ENCODE data around the gene UBE3B. TPM values are rescaled to one million over a fixed set of nuclear protein-coding genes. Genes with fewer than 3 reads are reported as not detected.

UBE3B gene
- total RNA-seq, 4 donors from 2014 or later: 53.2 to 94.1 (median 61.6) TPM

- H3K27ac ChIP-seq: no peak overlapping the region
- DNase-seq (ENCODE audit: low spot score in 2 of 2): no peak
- TF ChIP-seq POLR2A (IDR thresholded peaks at IDR 0.05): no peak
- TF ChIP-seq, protein P1, sequence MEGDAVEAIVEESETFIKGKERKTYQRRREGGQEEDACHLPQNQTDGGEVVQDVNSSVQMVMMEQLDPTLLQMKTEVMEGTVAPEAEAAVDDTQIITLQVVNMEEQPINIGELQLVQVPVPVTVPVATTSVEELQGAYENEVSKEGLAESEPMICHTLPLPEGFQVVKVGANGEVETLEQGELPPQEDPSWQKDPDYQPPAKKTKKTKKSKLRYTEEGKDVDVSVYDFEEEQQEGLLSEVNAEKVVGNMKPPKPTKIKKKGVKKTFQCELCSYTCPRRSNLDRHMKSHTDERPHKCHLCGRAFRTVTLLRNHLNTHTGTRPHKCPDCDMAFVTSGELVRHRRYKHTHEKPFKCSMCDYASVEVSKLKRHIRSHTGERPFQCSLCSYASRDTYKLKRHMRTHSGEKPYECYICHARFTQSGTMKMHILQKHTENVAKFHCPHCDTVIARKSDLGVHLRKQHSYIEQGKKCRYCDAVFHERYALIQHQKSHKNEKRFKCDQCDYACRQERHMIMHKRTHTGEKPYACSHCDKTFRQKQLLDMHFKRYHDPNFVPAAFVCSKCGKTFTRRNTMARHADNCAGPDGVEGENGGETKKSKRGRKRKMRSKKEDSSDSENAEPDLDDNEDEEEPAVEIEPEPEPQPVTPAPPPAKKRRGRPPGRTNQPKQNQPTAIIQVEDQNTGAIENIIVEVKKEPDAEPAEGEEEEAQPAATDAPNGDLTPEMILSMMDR (IDR thresholded peaks at IDR 0.05): no peak
- no peak for TF ChIP-seq POLR2AphosphoS5 (IDR thresholded peaks at IDR 0.05)
- TF ChIP-seq EP300 (IDR thresholded peaks at IDR 0.05): no peak
- peak overlapping the region; percentile 80 for H3K4me3 ChIP-seq
- H3K4me1 ChIP-seq: peaks cover 21% of the 10 kb centered on the region
- no peaks in the 10 kb centered on the region for H3K9me3 ChIP-seq
- 81% methylated on average over 3 of the region's 3 CpGs for WGBS
- H3K27me3 ChIP-seq: no peaks in the 10 kb centered on the region
- H3K36me3 ChIP-seq: peaks cover 47% of the 10 kb centered on the region
These were observed 95.0 kb downstream of the UBE3B start for GRCh38 chr12:109572506-109572845.

GRCh38 chr12:109573029-109573913 lies 95.8 kb downstream of the UBE3B start, which contains the start of the genes MMAB and MVK:
TSS of gene MMAB (minus strand) at chr12:109573504. CDS start at chr12:109573480, 24 bp downstream.
TSS of gene MVK (plus strand) at chr12:109573794. CDS start at chr12:109574823, 1,029 bp downstream.
- no peak for TF ChIP-seq EP300 (IDR thresholded peaks at IDR 0.05)
- TF ChIP-seq POLR2AphosphoS5 (IDR thresholded peaks at IDR 0.05): peak; percentile 7 to 87 (median 68)
- peak in 1 of 2 donors; percentile 39 for TF ChIP-seq POLR2A (IDR thresholded peaks at IDR 0.05)
- TF ChIP-seq, protein P1 (IDR thresholded peaks at IDR 0.05): no peak
- peak; percentile 100 for DNase-seq (ENCODE audit: low spot score in 2 of 2)
- H3K27ac ChIP-seq: peak within 1 kb of the TSS; percentile 88
- H3K4me3 ChIP-seq: peak within 1 kb of the TSS; percentile 80
- H3K4me1 ChIP-seq: peaks cover 21% of the 10 kb centered on the region
- no peaks in the 10 kb centered on the region for H3K9me3 ChIP-seq
- peaks cover 47% of the 10 kb centered on the region for H3K36me3 ChIP-seq
- H3K27me3 ChIP-seq: no peaks in the 10 kb centered on the region
- WGBS: 2% methylated on average over 20 of the region's 74 CpGs

- WGBS: 0% methylated on average over 6 of the region's 13 CpGs
- peaks cover 21% of the 10 kb centered on the region for H3K4me1 ChIP-seq
- no peaks in the 10 kb centered on the region for H3K27me3 ChIP-seq
- peak overlapping the region; percentile 88 for H3K27ac ChIP-seq
- peaks cover 46% of the 10 kb centered on the region for H3K36me3 ChIP-seq
- H3K9me3 ChIP-seq: no peaks in the 10 kb centered on the region
- DNase-seq (ENCODE audit: low spot score in 2 of 2): no peak
- H3K4me3 ChIP-seq: peak overlapping the region; percentile 80
- TF ChIP-seq POLR2AphosphoS5 (IDR thresholded peaks at IDR 0.05): no peak
- TF ChIP-seq POLR2A (IDR thresholded peaks at IDR 0.05): no peak
- no peak for TF ChIP-seq EP300 (IDR thresholded peaks at IDR 0.05)
- TF ChIP-seq, protein P1 (IDR thresholded peaks at IDR 0.05): no peak
These were observed 96.4 kb downstream of the UBE3B start for GRCh38 chr12:109573914-109574244.

GRCh38 chr12:109575683-109576082 lies 98.2 kb downstream of the UBE3B start:
- TF ChIP-seq POLR2AphosphoS5 (IDR thresholded peaks at IDR 0.05) (no peak), POLR2A (IDR thresholded peaks at IDR 0.05) (no peak), EP300 (IDR thresholded peaks at IDR 0.05) (no peak)
- TF ChIP-seq, protein P1 (IDR thresholded peaks at IDR 0.05): no peak
- H3K36me3 ChIP-seq: peaks cover 47% of the 10 kb centered on the region
- H3K27ac ChIP-seq: no peak overlapping the region
- H3K4me3 ChIP-seq: no peak overlapping the region
- WGBS: 76% methylated on average over 3 of the region's 3 CpGs
- H3K9me3 ChIP-seq: no peaks in the 10 kb centered on the region
- DNase-seq (ENCODE audit: low spot score in 2 of 2): no peak
- no peaks in the 10 kb centered on the region for H3K27me3 ChIP-seq
- H3K4me1 ChIP-seq: peaks cover 21% of the 10 kb centered on the region

DNA sequence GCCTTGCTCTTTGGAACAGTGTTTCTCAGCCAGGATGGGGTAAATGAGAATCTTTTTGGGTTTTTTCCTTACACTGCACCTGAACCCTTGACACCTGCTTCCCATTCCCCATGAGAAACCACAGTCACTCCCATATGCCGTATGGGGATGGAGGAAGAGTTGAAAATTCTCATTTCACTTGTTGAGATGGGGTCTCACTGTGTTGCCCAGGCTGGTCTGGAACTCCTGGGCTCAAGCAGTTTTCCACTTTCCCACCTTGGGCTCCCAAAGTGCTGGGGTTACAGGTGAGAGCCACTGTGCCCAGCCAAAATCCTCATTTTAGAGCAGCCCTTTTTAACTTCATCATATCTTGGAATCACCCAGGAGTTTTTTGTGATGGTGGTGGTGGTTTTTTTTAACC lies 99.9 kb downstream of the UBE3B start:
- TF ChIP-seq EP300 (IDR thresholded peaks at IDR 0.05): no peak
- 100% methylated on average over 1 of the region's 1 CpG for WGBS
- Histone ChIP-seq H3K36me3 (peaks cover 60% of the 10 kb centered on the region), H3K27ac (no peak overlapping the region), H3K4me1 (peaks cover 20% of the 10 kb centered on the region), H3K4me3 (no peak overlapping the region), H3K27me3 (no peaks in the 10 kb centered on the region), H3K9me3 (no peaks in the 10 kb centered on the region)
- DNase-seq (ENCODE audit: low spot score in 2 of 2): no peak
